HG03354 (cell line): ENCODE data around the gene KRTAP9-3.
"Not testable (repeated sequence)": the region's sequence is repeated elsewhere in the genome, so short reads cannot be mapped to it uniquely, and the experiment has no call there.

Experiments used
- ATAC-seq: cut with Tn5 transposase; IDR thresholded peaks from one replicate; pipeline ENCODE4 v1.9.1; 2021; ENCODE audit warnings: mild to moderate bottlenecking; ENCODE audit not compliant: unreplicated experiment, poor library complexity, severe bottlenecking

KRTAP9-3 gene

GRCh38 chr17:41232399-41233105, at the start of gene KRTAP9-3:
TSS of gene KRTAP9-3 (plus strand) at chr17:41232449. CDS start at chr17:41232502, 53 bp downstream.
- ATAC-seq, result not testable (repeated sequence)

GRCh38 chr17:41184480-41184961, 47.7 kb upstream of the KRTAP9-3 start, which contains the start of gene KRTAP4-1:
TSS of gene KRTAP4-1 (minus strand) at chr17:41184911. CDS start at chr17:41184854, 57 bp downstream.
- ATAC-seq, result no peak

- no peak for ATAC-seq
Observed at GRCh38 chr17:41185001-41185400, 47.2 kb upstream of the KRTAP9-3 start.

- ATAC-seq, result no peak
Observed at GRCh38 chr17:41186872-41187271, 45.4 kb upstream of the KRTAP9-3 start.

GRCh38 chr17:41189837-41190318, 42.4 kb upstream of the KRTAP9-3 start, which contains the start of gene KRTAP9-1:
TSS of gene KRTAP9-1 (plus strand) at chr17:41189887. CDS start at chr17:41189887, 0 bp downstream.
- not testable (repeated sequence) for ATAC-seq

- no peak for ATAC-seq
Observed at GRCh38 chr17:41190328-41190727, 41.9 kb upstream of the KRTAP9-3 start.

- ATAC-seq, result no peak
Observed at GRCh38 chr17:41196068-41196467, 36.2 kb upstream of the KRTAP9-3 start.

GRCh38 chr17:41199421-41200078, 32.7 kb upstream of the KRTAP9-3 start:
- no peak for ATAC-seq

- ATAC-seq, result no peak
Observed at GRCh38 chr17:41211845-41212466, 20.3 kb upstream of the KRTAP9-3 start.

- ATAC-seq, result no peak
Observed at GRCh38 chr17:41212524-41213169, 19.6 kb upstream of the KRTAP9-3 start.

- no peak for ATAC-seq
Observed at GRCh38 chr17:41215681-41216080, 16.6 kb upstream of the KRTAP9-3 start.

- ATAC-seq, result no peak
Observed at GRCh38 chr17:41223821-41224220, 8.4 kb upstream of the KRTAP9-3 start.

- no peak for ATAC-seq
Observed at GRCh38 chr17:41226051-41226450, 6.2 kb upstream of the KRTAP9-3 start.

- not testable (repeated sequence) for ATAC-seq
Observed at GRCh38 chr17:41226598-41227095, 5.6 kb upstream of the KRTAP9-3 start, which contains the start of gene KRTAP9-2. TSS of gene KRTAP9-2 (plus strand) at chr17:41226648. CDS start at chr17:41226655, 7 bp downstream.

- no peak for ATAC-seq
Observed at GRCh38 chr17:41230094-41230493, 2.2 kb upstream of the KRTAP9-3 start.

GRCh38 chr17:41231731-41232130, 518 bp upstream of the KRTAP9-3 start:
- ATAC-seq, result no peak

GRCh38 chr17:41237116-41237515, 4.9 kb downstream of the KRTAP9-3 start:
- not testable (repeated sequence) for ATAC-seq

GRCh38 chr17:41237949-41238437, 5.7 kb downstream of the KRTAP9-3 start, which contains the start of gene KRTAP9-8:
TSS of gene KRTAP9-8 (plus strand) at chr17:41237999. CDS start at chr17:41238052, 53 bp downstream.
- ATAC-seq, result not testable (repeated sequence)
